NCI-H1417 treated with DMSO at 0.1 percent for 48 hours (cell line): ENCODE results near the gene MAP3K10.

Experiments
- DNase-seq: peaks from one replicate; lab custom pipeline; 2025; lab: John Stamatoyannopoulos, UW

The MAP3K10 gene

GRCh38 chr19:40233811-40234389 lies 42.7 kb downstream of the MAP3K10 start:
- DNase-seq: no peak

GRCh38 chr19:40234429-40235237 lies 43.4 kb downstream of the MAP3K10 start:
- DNase-seq: no peak

GRCh38 chr19:40235238-40236025 lies 44.2 kb downstream of the MAP3K10 start:
- no peak for DNase-seq

- DNase-seq: no peak
Measured at GRCh38 chr19:40236026-40236355, 44.8 kb downstream of the MAP3K10 start.

- DNase-seq: no peak
Measured at GRCh38 chr19:40236366-40236765, 45.1 kb downstream of the MAP3K10 start.

- DNase-seq: no peak
Measured at GRCh38 chr19:40237791-40238190, 46.6 kb downstream of the MAP3K10 start.

GRCh38 chr19:40238775-40239174 lies 47.5 kb downstream of the MAP3K10 start:
- no peak for DNase-seq

GRCh38 chr19:40239415-40240226 lies 48.4 kb downstream of the MAP3K10 start:
- no peak for DNase-seq

- no peak for DNase-seq
Measured at GRCh38 chr19:40240332-40240731, 49.1 kb downstream of the MAP3K10 start.

- no peak for DNase-seq
Measured at GRCh38 chr19:40241125-40241808, 50.0 kb downstream of the MAP3K10 start.

GRCh38 chr19:40241809-40242384 lies 50.7 kb downstream of the MAP3K10 start:
- no peak for DNase-seq

- DNase-seq: no peak
Measured at GRCh38 chr19:40242480-40242879, 51.3 kb downstream of the MAP3K10 start.

GRCh38 chr19:40243181-40243580 lies 52.0 kb downstream of the MAP3K10 start:
- no peak for DNase-seq

GRCh38 chr19:40244579-40245317 lies 53.5 kb downstream of the MAP3K10 start:
- no peak for DNase-seq

GRCh38 chr19:40245506-40246128 lies 54.4 kb downstream of the MAP3K10 start:
- no peak for DNase-seq

GRCh38 chr19:40246292-40247073 lies 55.3 kb downstream of the MAP3K10 start:
- DNase-seq: no peak

GRCh38 chr19:40247178-40247577 lies 56.0 kb downstream of the MAP3K10 start:
- no peak for DNase-seq

- DNase-seq: no peak
Measured at GRCh38 chr19:40247735-40248262, 56.6 kb downstream of the MAP3K10 start.

GRCh38 chr19:40249201-40249600 lies 58.0 kb downstream of the MAP3K10 start:
- no peak for DNase-seq
